Stimulated activated CD8-positive, alpha-beta memory T cell treated with anti-CD3 and anti-CD28 coated beads, Interleukin-15, amount 100 ng/mL, for 48 hours (primary cell): Measurements from ENCODE around the gene GCNT2.
"Not testable (repeated sequence)": the region's sequence is repeated elsewhere in the genome, so short reads cannot be mapped to it uniquely, and the experiment has no call there.

Experiments
- DNase-seq, 2 donors: peaks; one replicate each; pipeline ENCODE4 v3.0.0-alpha.2; 2020; ENCODE audit warnings: low read depth in 2 of 2

Gene GCNT2

DNA sequence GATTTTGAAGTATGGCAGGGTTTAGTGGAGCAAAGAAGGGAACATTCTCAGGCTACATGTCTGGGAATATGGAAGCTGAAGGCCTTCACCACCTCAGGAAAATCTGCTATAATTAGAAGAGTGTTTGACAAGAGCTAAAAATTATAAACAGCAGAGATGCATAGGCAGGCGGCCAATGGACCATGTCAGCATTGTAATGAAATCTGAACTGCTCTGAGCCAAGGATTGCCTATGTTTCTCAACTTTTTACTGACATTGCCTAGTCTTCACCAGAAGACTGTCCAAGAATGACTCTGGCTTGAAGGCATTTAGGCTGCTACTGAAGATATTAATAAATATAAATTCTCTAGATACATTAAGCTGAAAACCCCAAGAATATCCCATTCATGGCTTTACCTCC is 89.1 kb downstream of the GCNT2 start:
- DNase-seq: no peak

DNA sequence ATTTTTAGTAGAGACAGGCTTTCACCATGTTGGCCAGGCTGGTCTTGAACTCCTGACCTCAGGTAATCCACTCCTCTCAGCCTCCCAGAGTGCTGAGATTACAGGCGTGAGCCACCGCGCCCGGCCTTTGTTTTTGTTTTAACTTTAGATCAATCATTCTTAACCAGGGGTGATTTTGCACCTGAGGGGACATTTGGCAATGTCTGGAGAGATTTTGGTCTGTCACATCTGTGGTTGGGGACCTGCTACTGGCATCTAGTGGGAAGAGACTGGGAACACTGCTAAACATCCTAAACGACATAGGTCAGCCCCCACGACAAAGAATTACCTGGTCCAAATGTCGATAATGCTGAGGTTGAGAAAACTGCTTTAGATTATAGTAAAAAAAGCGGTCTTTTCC is 91.0 kb downstream of the GCNT2 start:
- DNase-seq: no peak

DNA sequence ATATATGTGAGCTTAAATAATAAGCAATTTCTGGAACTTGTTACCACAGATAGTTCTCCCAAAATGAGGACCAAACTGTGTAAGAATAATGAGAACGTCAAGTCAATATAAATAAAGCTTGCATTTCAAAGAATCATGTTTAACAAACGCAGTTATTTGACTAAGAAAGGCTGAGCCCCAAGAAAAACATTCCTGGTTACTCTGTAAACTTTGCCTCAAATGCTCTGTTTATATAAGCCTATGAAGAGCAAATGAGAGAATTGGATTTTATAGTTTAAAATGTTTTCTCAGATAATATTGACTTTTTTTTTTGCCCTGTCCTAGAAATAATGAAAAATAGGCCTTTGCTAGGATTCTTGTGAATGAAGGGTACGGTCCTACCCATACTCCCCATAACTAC is 91.9 kb downstream of the GCNT2 start:
- no peak for DNase-seq

DNA sequence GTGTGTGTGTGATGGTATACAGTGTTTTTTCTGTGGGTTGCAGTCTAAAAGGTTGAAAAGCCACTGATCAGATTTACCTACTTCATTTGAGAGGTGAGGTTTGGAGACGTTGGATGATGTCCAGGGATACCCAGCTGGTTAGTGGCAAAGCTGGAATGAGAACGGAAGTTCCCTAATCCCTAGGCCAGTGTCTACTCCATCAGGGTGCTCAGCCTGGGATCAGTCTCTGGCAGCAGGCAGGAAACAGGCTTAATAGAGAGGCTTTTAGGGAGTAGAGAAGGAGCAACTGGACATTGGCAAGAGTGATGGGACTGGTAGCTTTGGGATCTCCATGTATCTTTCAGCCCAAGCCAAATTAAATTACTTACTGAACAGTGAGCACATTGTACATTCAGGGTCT is 92.6 kb downstream of the GCNT2 start:
- no peak for DNase-seq

GRCh38 chr6:10615675-10616074 is 94.5 kb downstream of the GCNT2 start:
- no peak for DNase-seq

DNA sequence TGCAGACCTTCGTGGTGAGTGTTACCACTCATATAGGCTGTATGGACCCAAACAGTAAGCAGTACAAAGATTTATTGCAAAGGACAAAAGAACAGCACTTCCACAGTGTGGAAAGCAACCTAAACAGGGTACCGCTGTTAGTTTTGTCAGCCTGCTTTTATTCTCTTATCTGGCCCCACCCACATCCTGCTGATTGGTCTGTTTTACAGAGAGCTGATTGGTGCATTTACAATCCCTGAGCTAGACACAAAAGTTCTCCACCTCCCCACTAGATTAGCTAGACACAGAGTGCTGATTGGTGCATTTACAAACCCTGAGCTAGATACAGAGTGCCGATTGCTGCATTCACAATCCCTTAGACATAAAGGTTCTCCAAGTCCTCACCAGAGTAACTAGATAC is 95.1 kb downstream of the GCNT2 start:
- DNase-seq: not testable (repeated sequence)

- no peak for DNase-seq
Measured at GRCh38 chr6:10617008-10617696, 96.0 kb downstream of the GCNT2 start.

DNA sequence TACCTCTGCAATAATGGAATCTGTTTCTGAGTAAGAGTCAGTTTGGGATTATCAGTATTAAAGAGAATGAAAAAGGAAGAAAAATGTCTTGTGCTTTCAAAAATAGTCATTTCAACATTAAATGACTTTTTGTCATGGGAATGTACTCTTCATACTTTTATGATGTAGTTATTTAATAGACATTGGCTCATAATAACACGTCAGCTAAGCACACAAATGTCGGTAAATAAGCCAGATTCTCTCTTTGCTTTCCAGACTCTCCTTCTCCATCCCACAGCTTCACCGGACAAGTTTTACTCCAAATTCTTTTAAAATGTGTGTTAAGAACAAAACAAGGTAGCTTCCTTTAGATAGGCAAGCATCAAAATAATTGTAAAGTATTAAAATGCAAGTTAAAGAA is 97.3 kb downstream of the GCNT2 start:
- no peak for DNase-seq

- no peak for DNase-seq
Measured at GRCh38 chr6:10621213-10621612, 100.1 kb downstream of the GCNT2 start.

GRCh38 chr6:10621847-10622246 is 100.7 kb downstream of the GCNT2 start:
- DNase-seq: no peak

DNA sequence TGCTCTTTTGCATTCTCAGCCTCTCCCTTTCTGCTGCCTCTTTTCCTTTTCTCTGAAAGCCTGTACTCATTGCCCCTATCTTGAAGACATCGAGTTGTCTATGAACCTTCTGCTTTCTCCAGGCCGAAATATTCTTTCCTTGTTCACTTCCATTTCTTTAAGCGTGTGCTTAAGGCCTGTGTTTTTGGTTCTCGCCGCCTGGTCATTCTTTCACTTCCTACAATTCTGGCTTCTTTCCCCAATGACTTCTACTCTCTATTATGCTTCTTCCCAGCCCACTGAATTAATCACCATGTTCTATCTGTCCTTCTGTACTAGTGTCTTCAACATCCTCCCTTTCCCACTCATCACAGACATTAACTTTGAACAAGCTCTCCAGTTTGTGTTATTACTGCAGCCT is 103.7 kb downstream of the GCNT2 start:
- no peak for DNase-seq

- DNase-seq: no peak
Measured at GRCh38 chr6:10626154-10626741, 105.1 kb downstream of the GCNT2 start.

- DNase-seq: no peak
Measured at GRCh38 chr6:10627800-10628199, 106.6 kb downstream of the GCNT2 start.

- no peak for DNase-seq
Measured at GRCh38 chr6:10630178-10630577, 109.0 kb downstream of the GCNT2 start.

GRCh38 chr6:10633216-10633615 is 112.1 kb downstream of the GCNT2 start:
- DNase-seq: peak in 1 of 2 donors; percentile 10

DNA sequence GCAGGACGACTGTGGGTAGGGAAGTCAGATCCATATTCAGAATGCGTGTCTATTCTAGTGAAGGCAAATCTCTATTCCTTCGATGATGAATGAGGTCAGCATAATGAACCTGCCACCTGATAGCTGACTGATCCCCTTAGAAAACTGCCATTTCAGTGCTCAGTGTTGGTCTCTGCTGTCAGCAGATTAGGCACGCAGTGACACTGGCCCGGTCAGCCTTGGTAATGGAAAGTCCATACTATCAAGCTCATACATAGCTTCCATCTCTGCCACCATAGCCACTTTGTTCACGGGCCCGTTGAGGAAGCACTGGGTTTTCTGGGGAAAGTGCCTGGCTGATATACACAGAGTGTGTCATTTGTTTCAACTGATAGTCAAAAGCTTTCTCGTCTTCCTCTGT is 119.3 kb downstream of the GCNT2 start:
- DNase-seq: no peak

DNA sequence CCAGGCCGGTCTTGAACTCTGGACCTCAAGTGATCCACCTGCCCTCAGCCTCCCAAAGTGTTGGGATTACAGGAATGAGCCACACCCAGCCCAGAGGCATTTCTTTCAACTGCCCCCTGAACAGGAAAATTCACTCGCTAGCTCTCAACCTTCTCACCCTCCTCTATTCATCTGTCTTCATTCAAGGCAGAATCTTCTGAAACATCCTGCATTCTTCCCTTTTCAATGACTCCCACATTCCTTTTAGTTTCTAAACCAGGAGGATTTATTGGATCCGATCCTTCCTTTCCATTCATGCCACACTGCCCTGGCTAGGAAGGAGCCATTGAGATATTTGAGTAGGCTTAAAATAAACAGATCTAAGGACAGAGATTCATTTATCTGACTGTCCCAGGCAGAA is 120.4 kb downstream of the GCNT2 start:
- no peak for DNase-seq

DNA sequence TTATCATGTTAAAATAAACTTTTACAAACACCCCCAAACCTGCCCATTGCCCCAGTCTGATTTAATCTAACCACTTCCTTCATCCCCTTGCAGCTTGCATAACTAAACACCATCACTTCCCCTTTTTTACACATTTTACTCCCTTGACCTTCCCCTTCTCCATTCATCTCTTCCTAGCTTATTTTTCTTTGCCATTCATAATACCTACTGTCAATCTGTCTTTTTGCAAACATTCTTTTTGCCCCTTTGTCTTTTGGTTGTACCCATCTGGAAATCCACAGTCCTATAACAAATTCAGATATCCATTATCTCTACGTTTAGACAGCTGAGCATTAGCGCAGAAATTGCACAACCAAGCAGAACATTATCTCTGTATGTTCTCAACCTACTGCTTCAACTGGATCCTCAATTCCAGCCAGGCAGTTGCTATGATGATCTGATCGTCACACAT is 122.1 kb downstream of the GCNT2 start:
- DNase-seq: no peak

- DNase-seq: no peak
Measured at GRCh38 chr6:10644225-10644624, 123.1 kb downstream of the GCNT2 start.

DNA sequence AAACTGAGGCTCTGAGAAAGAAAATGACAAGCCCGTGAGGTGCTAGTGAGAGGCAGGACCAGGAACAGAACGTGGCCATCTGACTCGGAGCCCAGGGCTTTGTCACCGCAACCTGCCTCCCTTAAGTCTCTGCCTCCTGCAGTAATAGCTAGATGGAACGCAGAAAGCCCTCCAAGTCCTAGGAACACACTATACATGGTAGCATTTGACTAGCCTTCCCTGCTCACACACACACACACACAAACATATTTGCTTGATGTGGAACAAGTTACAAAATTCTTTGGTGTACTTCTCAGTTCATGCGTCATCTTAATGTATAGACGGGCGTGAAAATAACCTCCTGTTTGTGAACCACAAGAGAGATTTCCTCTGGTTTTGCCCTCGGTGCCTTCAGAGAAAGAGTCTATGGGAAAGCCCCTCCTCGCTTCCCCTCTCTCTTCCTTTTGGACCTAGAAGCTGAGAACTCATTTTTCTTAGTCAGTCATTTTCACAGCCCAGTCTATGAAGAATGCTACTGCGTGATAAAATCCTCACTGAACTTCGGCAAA is 134.4 kb downstream of the GCNT2 start:
- no peak for DNase-seq

DNA sequence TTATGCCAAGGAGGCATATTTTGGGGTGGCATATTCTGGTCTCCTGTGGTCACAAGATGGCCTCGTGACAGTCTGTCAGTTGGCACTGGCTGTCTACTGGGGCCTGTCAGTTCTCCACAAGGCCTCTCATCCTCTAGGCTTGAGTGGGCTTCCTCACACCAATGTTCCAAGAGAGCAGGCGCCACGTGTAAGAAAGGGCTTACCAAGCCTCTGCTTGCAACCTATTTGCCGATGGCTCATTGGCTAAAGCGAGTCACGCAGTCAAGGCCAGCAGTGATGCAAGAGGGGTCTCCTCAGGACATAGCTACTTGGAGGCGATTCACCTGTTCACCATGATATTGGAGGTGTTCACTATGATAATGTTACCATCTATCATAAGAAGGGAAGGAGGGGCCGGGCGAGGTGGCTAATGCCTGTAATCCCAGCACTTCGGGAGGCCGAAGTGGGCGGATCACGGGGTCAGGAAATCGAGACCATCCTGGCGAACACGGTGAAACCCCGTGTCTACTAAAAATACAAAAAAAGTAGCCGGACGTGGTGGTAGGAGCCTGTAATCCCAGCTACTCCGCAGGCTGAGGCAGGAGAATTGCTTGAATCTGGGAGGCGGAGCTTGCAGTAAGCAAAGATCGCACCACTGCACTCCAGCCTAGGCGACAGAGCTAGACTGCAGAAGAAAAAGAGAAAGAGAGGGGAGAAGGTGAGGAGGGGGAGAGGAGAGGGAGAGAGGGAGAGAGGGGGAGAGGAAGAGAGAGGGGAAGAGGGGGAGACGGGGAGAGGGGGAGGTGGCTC is 138.0 kb downstream of the GCNT2 start:
- no peak for DNase-seq

DNA sequence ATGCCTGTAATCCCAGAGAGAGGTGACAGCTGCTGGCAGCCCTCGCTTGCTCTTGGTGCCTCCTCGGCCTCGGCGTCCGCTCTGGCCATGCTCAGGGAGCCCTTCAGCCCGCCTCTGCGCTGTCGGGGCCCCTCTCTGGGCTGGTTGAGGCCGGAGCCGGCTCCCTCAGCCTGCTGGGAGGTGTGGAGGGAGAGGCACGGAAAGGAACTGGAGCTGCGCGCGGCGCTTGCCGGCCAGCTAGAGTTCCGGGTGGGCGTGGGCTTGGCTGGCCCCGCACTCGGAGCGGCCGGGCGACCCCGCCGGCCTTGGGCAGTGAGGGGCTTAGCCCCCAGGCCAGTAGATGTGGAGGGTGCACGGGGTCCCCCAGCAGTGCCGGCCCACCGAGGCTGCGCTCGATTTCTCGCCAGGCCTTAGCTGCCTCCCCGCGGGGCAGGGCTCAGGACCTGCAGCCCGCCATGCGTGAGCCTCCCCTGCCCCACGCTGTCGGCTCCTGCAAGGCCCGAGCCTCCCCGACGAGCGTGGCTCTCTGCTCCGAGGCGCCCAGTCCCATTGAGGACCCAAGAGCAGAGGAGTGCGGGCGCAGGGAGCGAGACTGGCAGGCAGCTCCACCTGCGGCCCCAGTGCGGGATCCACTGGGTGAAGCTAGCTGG is 138.7 kb downstream of the GCNT2 start:
- no peak for DNase-seq
